ENCODE results near the gene DYNC1H1.
A peak's percentile ranks its signal among the peaks of the same experiment; 100 is the strongest.
"Not testable (repeated sequence)": the region's sequence is repeated elsewhere in the genome, so short reads cannot be mapped to it uniquely, and the experiment has no call there.

DYNC1H1 gene

DNA sequence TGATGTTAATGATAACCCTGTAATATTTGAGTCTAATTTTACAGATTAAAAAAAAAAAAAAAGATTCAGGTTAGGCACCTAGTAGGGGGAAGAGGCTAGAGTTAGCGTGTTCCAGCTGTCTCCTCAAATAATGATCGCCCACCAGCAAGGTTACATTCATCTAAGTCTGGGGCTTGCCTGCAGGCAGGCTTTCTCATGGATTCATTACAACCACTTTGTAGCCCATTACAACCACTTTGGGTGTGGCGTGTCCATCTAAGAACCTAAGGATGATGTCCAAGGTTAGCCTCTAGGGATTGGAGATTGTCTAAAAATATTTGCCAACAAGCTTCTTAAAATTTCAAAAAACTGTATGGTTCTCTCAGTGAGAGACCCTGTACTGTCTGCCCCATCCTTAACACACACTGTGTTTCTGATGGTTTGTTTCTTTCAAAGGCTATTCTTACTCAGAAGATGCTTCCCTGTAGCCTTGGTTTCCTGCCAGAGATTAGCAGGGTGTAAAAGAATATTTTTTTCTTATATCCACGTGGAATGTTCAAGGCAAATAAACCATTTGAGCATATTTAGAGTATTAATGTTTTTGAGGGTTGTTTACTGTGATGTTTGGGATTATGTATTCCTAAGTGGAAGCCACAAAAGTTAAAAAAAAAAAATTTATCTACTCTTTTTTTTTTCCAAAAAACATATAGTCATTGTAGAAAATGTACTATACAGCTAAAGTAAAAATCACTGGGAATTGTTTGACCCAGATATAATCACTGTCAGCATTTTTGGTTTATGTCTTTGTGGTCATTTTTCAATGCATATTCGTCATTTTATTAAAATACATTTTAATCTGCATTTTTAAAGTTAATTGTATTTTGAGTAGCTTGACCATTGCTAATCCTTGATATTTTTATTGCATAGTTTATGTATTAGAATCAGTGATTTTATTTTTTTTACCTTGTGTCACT lies 1.7 kb downstream of the DYNC1H1 start:
- no peak for DNase-seq

DNA sequence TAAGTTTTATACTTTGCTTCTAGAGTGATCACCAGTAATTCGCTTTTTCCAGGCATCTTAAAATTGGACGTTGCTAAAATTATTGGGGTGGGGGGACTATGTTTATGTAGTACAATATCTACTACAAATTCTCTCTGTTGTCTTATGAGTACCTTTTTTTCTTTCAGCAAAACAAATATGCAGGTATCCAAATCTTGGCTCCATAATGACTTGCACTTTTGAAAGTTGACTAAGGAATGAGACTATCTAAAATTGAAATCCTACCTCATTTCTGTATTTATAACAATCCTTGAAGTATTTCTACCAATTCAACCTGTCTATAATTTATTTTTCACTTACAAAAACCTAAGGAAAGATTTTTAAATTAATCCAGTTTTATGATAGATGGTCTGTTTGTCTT lies 2.4 kb downstream of the DYNC1H1 start:
- no peak for DNase-seq

DNA sequence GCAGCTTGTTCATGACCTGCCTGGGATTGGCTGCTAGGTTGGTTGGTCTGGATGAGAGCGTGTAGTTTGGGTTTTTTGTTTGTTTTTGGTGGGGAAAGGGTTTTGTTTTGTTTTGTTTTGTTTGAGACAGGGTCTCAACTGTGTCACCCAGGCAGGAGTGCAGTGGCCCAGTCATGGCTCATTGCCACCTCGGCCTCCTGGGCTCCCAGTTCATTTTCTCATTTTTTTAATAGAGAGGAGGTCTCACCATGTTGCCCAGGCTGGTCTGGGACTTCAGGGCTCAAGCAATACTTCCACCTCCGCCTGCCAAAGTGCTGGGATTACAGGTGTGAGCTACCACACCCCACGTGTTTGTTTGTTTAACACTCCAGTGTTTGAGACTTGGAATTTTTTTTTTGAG lies 3.8 kb downstream of the DYNC1H1 start:
- no peak for DNase-seq

GRCh38 chr14:101969481-101969880 lies 5.1 kb downstream of the DYNC1H1 start:
- no peak for DNase-seq

DNA sequence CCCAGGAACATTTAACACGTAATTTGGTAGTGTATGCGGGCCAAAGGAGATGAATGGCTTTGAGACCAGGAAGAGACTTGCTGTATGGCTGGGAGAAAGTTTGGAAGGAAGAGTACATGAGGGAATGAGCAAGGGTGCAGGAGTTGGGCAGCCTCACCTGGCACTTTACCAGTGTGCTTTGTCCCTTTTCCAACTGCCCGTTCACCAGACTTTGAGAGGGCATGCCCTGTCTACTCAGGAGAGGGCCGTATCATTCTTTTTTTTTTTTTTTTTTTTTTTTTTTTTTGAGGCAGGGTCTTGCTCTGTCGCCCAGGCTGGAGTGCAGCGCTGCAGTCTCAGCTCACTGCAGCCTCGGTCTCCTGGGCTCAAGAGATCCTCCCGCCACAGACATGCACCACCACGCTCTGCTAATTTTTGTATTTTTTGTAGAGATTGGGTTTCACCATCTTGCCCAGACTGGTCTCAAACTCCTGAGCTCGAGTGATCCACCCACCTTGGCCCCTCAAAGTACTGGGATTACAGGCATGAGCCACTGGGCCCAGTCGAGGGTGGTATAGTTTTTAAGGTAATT lies 6.5 kb downstream of the DYNC1H1 start:
- DNase-seq, result no peak

DNA sequence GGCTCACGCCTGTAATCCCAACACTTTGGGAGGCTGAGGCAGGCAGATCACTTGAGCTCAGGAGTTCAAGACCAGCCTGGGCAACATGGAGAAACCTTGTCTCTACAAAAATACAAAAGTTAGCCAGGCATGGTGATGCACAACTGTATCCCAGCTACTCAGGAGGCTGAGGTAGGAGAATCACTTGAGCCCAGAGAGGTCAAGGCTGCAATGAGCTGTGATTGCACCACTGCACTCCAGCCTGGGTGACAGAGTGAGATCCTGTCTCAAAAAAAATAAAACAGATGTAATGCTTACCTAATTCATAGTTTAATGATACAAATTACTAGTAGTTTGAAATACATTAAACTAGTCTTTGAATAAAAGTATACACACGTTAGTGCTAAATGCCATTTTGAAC lies 7.1 kb downstream of the DYNC1H1 start:
- not testable (repeated sequence) for DNase-seq

GRCh38 chr14:101972126-101972866 lies 7.9 kb downstream of the DYNC1H1 start:
- peak; percentile 48 to 60 for DNase-seq

DNA sequence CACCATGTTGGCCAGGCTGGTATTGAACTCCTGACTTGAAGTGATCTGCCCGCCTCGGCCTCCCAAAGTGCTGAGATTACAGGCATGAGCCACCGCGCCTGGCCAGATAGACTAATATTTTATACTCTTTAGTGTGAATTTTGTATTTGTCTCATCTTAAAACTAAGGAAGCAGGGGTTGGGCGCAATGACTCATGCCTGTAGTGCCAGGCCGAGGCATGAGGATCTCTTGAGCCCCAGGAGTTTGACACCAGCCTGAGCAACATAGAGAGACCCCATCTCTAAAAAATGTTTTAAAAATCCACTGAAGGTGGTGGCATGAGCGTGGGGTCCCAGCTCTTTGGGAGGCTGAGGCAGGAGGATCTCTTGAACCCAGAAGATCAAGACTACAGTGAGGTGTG lies 9.0 kb downstream of the DYNC1H1 start:
- no peak for DNase-seq

GRCh38 chr14:101975231-101975630 lies 10.9 kb downstream of the DYNC1H1 start:
- DNase-seq, result no peak

DNA sequence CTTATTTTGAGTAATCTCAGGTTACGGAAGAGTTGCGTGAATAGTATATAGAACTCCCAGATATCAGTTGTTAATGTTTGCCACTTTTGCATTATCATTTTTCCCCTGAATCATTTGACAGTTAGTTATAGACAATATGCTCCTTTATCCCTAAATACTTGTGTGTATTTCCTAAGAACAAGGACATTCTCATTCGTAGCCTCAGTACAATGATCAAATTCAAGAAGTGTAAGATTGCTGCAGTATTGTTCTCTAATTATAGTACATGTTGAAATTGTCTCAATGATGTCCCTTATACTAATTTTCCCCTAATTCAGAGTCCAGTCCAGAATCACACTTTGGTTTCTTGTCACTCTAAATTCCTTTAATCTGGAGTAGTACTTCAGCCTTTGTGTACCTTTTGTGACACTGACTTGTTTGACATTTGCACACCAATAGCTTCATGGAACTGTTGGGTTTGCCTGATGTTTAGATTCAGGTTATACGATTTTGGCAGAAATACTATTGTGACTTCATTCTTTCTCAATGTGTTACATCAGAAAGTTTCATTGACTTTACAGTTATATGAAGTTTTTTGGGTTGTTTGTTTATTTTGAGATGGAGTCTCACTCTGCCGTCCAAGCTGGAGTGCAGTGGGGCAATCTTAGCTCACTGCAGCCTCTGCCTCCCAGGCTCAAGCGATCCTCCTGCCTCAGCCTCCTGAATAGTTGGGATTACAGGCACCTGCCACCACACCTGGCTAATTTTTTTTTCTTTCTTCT lies 13.1 kb downstream of the DYNC1H1 start:
- DNase-seq, result no peak

DNA sequence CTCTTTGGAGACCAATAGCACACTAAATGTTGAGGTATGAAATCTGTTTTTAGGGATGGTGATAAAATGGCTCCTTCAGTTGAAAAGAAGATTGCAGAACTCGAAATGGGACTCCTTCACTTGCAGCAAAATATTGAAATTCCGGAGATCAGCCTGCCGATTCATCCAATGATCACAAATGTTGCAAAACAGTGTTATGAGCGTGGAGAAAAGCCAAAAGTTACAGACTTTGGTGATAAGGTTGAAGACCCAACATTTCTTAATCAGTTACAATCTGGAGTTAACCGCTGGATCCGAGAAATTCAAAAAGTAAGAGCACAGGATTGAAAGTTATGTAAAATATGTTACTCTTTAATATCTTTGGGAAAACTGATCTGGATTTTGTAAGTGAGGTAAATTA lies 15.3 kb downstream of the DYNC1H1 start:
- DNase-seq, result no peak

DNA sequence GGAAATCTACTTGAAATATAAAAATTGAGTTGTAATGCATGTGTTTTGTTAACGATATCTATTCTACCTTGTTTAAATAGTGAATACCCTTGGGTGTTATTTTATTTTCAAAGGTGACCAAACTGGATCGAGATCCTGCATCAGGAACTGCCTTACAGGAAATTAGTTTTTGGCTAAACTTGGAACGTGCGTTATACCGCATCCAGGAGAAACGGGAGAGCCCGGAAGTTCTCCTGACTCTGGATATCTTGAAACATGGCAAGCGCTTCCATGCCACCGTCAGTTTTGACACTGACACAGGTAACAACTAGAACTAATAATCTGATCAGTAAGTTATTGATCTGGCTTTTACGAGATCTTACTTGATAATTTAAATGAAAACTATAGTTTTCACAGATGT lies 15.9 kb downstream of the DYNC1H1 start:
- DNase-seq, result no peak

DNA sequence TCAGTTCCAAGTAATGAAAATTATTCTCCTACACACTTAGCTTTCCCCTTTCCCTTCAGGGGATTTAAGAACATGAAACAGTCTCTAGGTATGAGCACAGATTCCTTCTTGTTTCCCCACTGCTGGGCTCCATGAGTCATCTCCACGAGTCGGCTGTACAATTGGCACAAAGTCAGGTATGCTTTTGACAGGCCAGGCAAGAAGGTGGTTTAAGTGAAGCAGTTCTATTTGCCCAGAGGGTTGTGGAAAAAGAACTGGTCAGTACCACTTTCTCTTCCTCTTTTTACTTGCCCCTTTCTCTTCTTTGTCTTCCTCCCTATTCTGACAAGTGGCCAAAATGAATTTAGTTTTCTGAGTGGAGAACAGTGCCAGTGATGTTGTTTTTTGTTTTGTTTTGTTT lies 16.3 kb downstream of the DYNC1H1 start:
- DNase-seq, result no peak

DNA sequence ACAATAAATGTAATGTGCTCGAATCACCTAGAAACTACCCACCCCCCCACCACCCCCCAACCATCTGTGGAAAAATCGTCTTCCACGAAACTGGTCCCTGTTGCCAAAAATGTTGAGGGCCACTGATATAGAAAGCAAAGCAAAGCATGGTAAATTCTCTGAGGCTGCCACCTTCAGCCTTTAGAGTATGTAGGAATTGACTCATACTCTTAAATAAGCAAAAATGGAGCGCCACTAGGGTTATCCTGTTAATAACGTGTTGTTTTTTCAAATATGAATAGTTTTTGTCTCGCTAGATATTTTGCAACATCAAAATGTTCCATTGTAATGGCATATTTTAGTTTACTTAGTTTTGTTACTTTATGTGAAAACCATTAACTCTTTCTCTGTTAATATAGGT lies 18.2 kb downstream of the DYNC1H1 start:
- no peak for DNase-seq

DNA sequence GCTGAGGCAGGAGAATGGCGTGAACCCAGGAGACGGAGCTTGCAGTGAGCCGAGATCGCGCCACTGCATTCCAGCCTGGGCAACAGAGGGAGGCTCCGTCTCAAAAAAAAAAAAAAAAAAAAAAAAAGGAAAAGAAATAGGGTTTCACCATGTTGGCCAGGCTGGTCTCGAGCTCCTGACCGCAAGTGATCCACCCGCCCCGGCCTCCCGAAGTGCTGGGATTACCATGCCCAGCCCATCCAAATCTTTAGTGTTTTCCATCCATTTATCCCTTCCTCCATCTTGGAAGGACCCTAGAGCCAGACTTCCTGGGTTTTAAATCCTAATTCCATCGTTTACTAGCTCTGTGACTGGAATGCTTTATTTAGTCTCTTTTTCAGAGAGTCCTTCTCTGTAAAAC lies 20.5 kb downstream of the DYNC1H1 start:
- DNase-seq, result not testable (repeated sequence)

GRCh38 chr14:101985957-101986356 lies 21.6 kb downstream of the DYNC1H1 start:
- DNase-seq, result no peak

- no peak for DNase-seq
These were observed 22.6 kb downstream of the DYNC1H1 start for GRCh38 chr14:101986953-101987352.

- no peak for DNase-seq
These were observed 24.0 kb downstream of the DYNC1H1 start for GRCh38 chr14:101988377-101988776.

DNA sequence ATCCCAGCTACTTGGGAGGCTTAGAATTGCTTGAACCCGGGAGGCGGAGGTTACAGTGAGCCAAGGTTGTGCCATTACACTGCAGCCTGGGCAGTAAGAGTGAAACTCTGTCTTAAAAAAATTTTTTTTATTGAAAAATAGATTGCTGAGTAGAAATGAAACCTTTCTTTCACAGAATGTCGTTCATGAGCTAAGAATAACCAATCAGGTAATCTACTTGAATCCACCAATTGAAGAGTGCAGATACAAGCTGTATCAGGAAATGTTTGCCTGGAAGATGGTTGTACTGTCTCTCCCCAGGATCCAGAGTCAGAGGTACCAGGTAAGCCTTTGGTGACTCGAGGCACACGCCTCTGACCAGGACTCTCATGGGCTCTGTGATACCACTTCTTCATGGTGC lies 27.0 kb downstream of the DYNC1H1 start:
- no peak for DNase-seq

DNA sequence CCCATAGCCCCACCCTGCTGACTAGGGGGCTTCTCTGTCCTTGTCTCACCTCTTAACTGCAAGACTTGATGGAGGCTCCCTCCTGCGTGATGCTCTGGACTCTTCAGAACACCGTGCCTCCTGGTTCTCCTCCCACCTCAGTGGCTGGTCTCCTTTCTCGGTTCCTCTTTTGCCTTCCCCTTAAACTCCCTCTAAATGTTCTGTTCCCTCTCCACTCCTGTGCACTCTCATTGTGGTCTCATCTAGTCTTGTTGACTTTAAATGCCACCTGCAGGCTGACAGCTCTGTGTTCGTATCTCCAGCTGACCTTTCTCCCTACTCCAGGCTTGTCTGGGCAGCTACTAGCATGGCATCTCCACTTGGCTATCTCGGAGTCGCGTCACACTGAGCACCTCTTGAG lies 28.3 kb downstream of the DYNC1H1 start:
- DNase-seq, result no peak

GRCh38 chr14:101997429-101998336 lies 33.3 kb downstream of the DYNC1H1 start:
- no peak for DNase-seq

- DNase-seq, result no peak
These were observed 36.5 kb downstream of the DYNC1H1 start for GRCh38 chr14:102000902-102001301.

Measured in SHP77 (cell line).